ENCODE measurements around the gene JADE1.

The JADE1 gene

GRCh38 chr4:128879283-128879682 is 69.8 kb downstream of the JADE1 start:
- no peak for DNase-seq (ENCODE audit: low read depth)

GRCh38 chr4:128879971-128880370 is 70.5 kb downstream of the JADE1 start:
- DNase-seq (ENCODE audit: low read depth) = no peak

- DNase-seq (ENCODE audit: low read depth) = no peak
These were observed 71.2 kb downstream of the JADE1 start for GRCh38 chr4:128880662-128881061.

GRCh38 chr4:128904821-128905220 is 95.3 kb downstream of the JADE1 start:
- DNase-seq (ENCODE audit: low read depth) = no peak

GRCh38 chr4:128906581-128906980 is 97.1 kb downstream of the JADE1 start:
- DNase-seq (ENCODE audit: low read depth) = no peak

GRCh38 chr4:128907981-128908380 is 98.5 kb downstream of the JADE1 start:
- no peak for DNase-seq (ENCODE audit: low read depth)

GRCh38 chr4:128908735-128909134 is 99.2 kb downstream of the JADE1 start:
- no peak for DNase-seq (ENCODE audit: low read depth)

- no peak for DNase-seq (ENCODE audit: low read depth)
These were observed 103.7 kb downstream of the JADE1 start for GRCh38 chr4:128913228-128913627.

- no peak for DNase-seq (ENCODE audit: low read depth)
These were observed 106.0 kb downstream of the JADE1 start for GRCh38 chr4:128915544-128915943.

GRCh38 chr4:128916832-128917231 is 107.3 kb downstream of the JADE1 start:
- DNase-seq (ENCODE audit: low read depth) = no peak

- DNase-seq (ENCODE audit: low read depth) = no peak
These were observed 108.3 kb downstream of the JADE1 start for GRCh38 chr4:128917781-128918180.

GRCh38 chr4:128921954-128922353 is 112.5 kb downstream of the JADE1 start:
- DNase-seq (ENCODE audit: low read depth) = no peak

Measured in HS-5 (cell line).